Activated effector memory CD4-positive, alpha-beta T cell treated with anti-CD3 and anti-CD28 coated beads, Interleukin-2, amount 50 U/mL, for 16 hours (primary cell): ENCODE data around the gene TSPAN17.
"Not testable (repeated sequence)": the region's sequence is repeated elsewhere in the genome, so short reads cannot be mapped to it uniquely, and the experiment has no call there.

Experiments used
- DNase-seq: peaks from one replicate; pipeline ENCODE4 v3.0.0-alpha.2; 2020

TSPAN17 gene, protein sequence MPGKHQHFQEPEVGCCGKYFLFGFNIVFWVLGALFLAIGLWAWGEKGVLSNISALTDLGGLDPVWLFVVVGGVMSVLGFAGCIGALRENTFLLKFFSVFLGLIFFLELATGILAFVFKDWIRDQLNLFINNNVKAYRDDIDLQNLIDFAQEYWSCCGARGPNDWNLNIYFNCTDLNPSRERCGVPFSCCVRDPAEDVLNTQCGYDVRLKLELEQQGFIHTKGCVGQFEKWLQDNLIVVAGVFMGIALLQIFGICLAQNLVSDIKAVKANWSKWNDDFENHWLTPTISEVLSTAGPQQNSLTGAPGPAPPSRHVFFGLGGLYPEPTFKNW

GRCh38 chr5:176647030-176647842, at the start of gene TSPAN17:
TSPAN17 (plus strand) TSS chr5:176647484; CDS start chr5:176647616, 132 bp downstream.
- peak; percentile 100 for DNase-seq

GRCh38 chr5:176599749-176600430, 47.4 kb upstream of the TSPAN17 start:
- not testable (repeated sequence) for DNase-seq

- no peak for DNase-seq
Observed at GRCh38 chr5:176601901-176602482, 45.3 kb upstream of the TSPAN17 start.

DNA sequence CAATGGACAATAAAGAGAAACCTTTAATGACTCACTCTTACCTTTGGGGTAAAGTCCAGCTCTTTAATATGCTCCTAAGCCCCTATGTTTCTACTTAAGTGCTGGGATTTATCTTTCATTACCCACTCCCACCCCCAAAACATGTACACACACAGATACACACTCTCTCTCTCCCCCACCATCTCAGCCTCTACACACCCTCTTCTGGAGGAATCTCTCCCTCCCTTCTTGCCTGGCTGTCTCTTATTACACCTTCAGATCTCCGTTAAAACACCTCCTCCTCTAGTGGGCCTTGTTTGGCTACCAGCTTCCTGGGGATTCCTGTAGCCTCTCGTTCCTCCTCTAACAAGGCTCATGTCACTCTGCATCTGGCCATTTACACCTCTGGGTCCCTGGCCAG, 44.2 kb upstream of the TSPAN17 start:
- no peak for DNase-seq

- no peak for DNase-seq
Observed at GRCh38 chr5:176606032-176606431, 41.3 kb upstream of the TSPAN17 start.

- no peak for DNase-seq
Observed at GRCh38 chr5:176606875-176607274, 40.4 kb upstream of the TSPAN17 start.

DNA sequence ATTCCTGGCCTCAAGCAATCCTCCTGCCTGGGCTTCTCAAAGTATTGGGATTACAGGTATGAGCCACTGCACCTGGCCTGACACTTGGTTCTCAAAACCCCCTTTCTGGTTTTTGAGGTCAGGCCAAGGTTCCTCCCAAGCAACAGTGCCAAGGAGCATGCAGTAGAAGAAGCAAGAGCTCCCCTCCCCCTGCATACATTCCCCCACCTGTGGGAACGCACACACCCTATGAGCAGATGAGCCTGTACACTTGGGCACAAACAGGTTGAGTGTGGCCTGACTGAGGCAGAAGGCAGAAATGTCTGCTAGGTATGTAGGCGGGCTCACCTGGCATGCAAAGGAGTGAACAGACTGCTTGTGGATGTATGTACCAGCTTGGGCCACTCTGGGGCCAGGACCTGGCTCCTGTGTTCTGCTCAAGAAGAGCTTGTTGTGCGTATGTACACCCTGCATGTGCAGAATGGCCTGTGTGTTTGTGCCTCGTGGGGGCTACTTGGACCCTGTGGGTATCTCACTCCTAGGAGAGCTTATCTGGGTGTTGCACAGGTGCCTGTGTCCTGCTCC, 39.1 kb upstream of the TSPAN17 start:
- no peak for DNase-seq

- DNase-seq = no peak
Observed at GRCh38 chr5:176608937-176609723, 38.2 kb upstream of the TSPAN17 start.

GRCh38 chr5:176609724-176610434, 37.4 kb upstream of the TSPAN17 start, which contains the start of gene GPRIN1:
GPRIN1 (minus strand) TSS chr5:176610156; CDS start chr5:176599834, 10,322 bp downstream.
- peak; percentile 87 for DNase-seq

- no peak for DNase-seq
Observed at GRCh38 chr5:176610435-176610773, 36.9 kb upstream of the TSPAN17 start.

DNA sequence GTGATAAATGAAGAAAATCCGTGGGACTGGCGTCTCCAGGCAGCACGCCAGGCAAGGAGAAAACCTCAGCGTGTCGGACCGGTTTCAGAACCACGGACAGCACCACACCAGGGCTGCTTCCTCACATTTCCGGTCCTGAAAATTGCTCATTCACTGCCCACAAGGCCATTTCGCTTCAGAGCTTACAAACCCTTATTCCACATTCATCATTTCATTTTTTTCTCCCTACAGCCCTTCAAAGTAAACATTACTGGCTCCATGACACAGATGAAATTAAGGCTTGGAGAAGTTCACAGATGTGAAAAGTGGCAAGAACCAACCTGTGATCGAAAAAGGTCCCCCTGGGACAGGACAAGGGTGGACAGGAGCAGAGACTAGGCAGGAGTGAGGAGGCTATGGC, 35.8 kb upstream of the TSPAN17 start:
- peak; percentile 78 for DNase-seq

DNA sequence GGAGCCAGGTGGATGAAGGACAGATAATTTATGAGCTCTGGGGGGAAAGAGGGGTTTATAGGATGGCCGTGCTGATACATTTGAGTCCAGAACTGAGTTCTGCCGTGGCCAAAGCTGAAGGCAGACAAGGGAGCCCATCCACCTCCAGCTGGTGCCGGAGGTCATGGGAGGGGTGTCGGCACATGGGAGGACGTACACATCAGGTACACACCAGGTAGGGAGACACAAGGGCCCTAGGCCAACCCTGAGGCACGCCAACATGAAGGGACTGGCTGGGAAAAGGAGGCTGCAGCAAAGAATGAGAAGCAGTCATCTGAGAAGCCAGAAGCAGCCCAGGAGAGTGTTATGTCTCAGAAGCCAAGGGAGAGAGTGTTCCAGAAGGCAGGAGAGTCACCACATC, 35.3 kb upstream of the TSPAN17 start:
- DNase-seq = no peak

DNA sequence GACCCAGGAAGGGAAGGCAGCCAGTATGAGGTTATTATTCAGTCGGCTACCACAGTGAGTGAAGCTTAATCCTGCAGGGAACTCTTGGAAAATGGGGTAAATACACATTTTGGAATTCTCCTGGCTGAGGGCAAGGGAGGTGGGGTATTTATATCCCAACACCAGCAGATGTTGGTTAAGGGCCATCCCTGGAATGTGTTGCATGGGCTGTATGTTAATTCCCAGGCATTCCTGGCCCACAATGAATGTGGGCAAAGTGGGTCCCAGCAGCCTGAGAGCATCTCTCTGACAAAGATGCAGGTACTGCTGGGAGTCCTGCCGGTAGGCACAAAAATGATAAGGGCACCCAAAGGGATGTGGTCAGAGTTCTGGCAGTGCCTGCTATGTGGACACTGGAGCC, 34.4 kb upstream of the TSPAN17 start:
- no peak for DNase-seq

- no peak for DNase-seq
Observed at GRCh38 chr5:176614805-176615478, 32.3 kb upstream of the TSPAN17 start.

GRCh38 chr5:176616511-176616910, 30.8 kb upstream of the TSPAN17 start:
- no peak for DNase-seq

GRCh38 chr5:176618783-176619182, 28.5 kb upstream of the TSPAN17 start:
- no peak for DNase-seq

DNA sequence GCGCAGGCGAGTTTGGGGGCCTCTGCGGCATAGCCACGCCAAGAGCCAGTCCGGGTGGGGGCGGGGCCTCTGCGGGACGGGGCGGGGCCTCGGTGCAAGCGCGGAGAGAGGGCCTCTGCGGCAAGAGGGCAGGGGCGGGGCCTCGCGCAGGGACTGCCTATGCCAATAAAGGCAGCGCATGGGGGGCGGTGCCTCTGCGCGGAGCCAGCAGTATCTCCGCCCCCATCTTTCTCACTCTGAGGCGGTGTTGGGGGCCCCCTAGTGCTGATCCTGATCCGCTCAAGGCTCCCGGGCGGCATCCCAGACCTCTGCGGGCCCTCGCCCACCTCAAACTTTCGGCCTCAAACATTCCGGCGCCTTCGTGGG, 28.1 kb upstream of the TSPAN17 start:
- DNase-seq = peak; percentile 90

- no peak for DNase-seq
Observed at GRCh38 chr5:176619569-176620332, 27.5 kb upstream of the TSPAN17 start.

GRCh38 chr5:176620333-176620981, 26.8 kb upstream of the TSPAN17 start:
- no peak for DNase-seq
